Cardiac muscle cell (in vitro differentiated cells and primary cell): ENCODE measurements around the gene POM121L2. TPM values are rescaled to one million over a fixed set of nuclear protein-coding genes. Genes with fewer than 3 reads are reported as not detected.
"Not testable (repeated sequence)": the region's sequence is repeated elsewhere in the genome, so short reads cannot be mapped to it uniquely, and the experiment has no call there.

ENCODE experiments used
- DNase-seq, 2 donors: peaks; one replicate each; pipeline versions ENCODE4 v3.0.0 to v3.0.0-alpha.2; 2010 to 2017; ENCODE audit warnings: low read depth in 1 of 2, low spot score in 1 of 2
- H3K27ac ChIP-seq: fragments of 200-600 bp; sonication (generic); 2 replicates; pipeline ENCODE4 v1.5.1; 2016
- H3K27me3 ChIP-seq: fragments of 200-600 bp; sonication (generic); 2 replicates; pipeline ENCODE4 v1.6.0; 2016; ENCODE audit warnings: control low read depth
- H3K36me3 ChIP-seq: fragments of 200-600 bp; sonication (generic); 2 replicates; pipeline ENCODE4 v1.5.1; 2016; ENCODE audit warnings: control low read depth
- H3K4me1 ChIP-seq: fragments of 200-600 bp; sonication (generic); 2 replicates; pipeline ENCODE4 v1.8.1; 2017; ENCODE audit warnings: low read depth, mild to moderate bottlenecking, mixed run types
- H3K4me3 ChIP-seq: fragments of 200-600 bp; sonication (generic); 2 replicates; pipeline ENCODE4 v1.5.1; 2016; ENCODE audit warnings: mild to moderate bottlenecking
- H3K9me3 ChIP-seq: fragments of 200-600 bp; sonication (generic); 2 replicates; pipeline ENCODE4 v1.5.1; 2017; ENCODE audit warnings: low read depth, mild to moderate bottlenecking, control low read depth
- polyA plus RNA-seq: library from polyadenylated mRNA; unstranded; fragments of >200 nt; fragmentation: Nextera tagmentation; extraction: Ambion mirVana; gene quantifications from 2 replicates; pipeline ENCODE4 v1.2.1, GENCODE V29; 2016
- total RNA-seq: library from RNA; depleted of rRNA; stranded (reverse); fragments of >200 nt; gene quantifications from 2 replicates; pipeline ENCODE4 v1.2.3, GENCODE V29; 2016
- TF ChIP-seq, protein P1 (sequence below): IDR thresholded peaks from 2 replicates; pipeline ENCODE4 v1.5.1; 2012; ENCODE audit warnings: low read depth, mild to moderate bottlenecking, low read length

Gene POM121L2
- total and polyA plus RNA-seq, 2 experiments from 2014 or later = 0.18 TPM; not detected in 1

- Histone ChIP-seq H3K9me3 (no peaks in the 10 kb centered on the region), H3K27me3 (peaks cover 18% of the 10 kb centered on the region)
- no peak for DNase-seq
Observed at GRCh38 chr6:27279513-27280063, 32.5 kb downstream of the POM121L2 start.

GRCh38 chr6:27275025-27275956 is 36.8 kb downstream of the POM121L2 start:
- TF ChIP-seq, protein P1, sequence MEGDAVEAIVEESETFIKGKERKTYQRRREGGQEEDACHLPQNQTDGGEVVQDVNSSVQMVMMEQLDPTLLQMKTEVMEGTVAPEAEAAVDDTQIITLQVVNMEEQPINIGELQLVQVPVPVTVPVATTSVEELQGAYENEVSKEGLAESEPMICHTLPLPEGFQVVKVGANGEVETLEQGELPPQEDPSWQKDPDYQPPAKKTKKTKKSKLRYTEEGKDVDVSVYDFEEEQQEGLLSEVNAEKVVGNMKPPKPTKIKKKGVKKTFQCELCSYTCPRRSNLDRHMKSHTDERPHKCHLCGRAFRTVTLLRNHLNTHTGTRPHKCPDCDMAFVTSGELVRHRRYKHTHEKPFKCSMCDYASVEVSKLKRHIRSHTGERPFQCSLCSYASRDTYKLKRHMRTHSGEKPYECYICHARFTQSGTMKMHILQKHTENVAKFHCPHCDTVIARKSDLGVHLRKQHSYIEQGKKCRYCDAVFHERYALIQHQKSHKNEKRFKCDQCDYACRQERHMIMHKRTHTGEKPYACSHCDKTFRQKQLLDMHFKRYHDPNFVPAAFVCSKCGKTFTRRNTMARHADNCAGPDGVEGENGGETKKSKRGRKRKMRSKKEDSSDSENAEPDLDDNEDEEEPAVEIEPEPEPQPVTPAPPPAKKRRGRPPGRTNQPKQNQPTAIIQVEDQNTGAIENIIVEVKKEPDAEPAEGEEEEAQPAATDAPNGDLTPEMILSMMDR = no peak
- Histone ChIP-seq H3K9me3 (no peaks in the 10 kb centered on the region), H3K4me1 (no peaks in the 10 kb centered on the region), H3K4me3 (no peak overlapping the region), H3K27me3 (peaks cover 21% of the 10 kb centered on the region), H3K27ac (no peak overlapping the region), H3K36me3 (no peaks in the 10 kb centered on the region)
- no peak for DNase-seq

More at GRCh38 chr6:27279513-27280063, 32.5 kb downstream of the POM121L2 start:
- TF ChIP-seq, protein P1 = no peak
- H3K27ac ChIP-seq = no peak overlapping the region
- H3K4me3 ChIP-seq = peak overlapping the region; percentile 31
- H3K4me1 ChIP-seq = no peaks in the 10 kb centered on the region
- H3K36me3 ChIP-seq = no peaks in the 10 kb centered on the region

DNA sequence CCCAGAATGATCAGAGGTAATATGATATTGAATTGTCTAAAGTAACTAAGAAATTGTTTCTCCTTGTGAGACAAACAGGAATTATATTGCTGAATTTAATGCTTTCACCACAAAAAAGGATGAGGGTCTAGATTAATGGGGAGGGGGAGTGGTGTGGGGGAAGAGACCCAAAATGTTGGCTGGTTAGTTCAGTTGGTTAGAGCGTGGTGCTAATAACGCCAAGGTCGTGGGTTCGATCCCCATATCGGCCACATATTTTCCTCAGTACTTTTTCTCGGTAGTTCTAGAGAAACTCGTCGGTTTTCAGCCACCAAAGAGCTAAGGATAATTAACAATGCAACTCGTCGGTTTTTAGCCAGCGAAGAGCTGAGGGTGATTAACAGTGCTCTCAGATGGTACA is 38.3 kb downstream of the POM121L2 start:
- H3K4me1 ChIP-seq = no peaks in the 10 kb centered on the region
- peaks cover 15% of the 10 kb centered on the region for H3K27me3 ChIP-seq
- H3K27ac ChIP-seq = no peak overlapping the region
- no peaks in the 10 kb centered on the region for H3K9me3 ChIP-seq
- DNase-seq = no peak
- TF ChIP-seq, protein P1 = no peak
- H3K4me3 ChIP-seq = no peak overlapping the region
- H3K36me3 ChIP-seq = no peaks in the 10 kb centered on the region

GRCh38 chr6:27268803-27269202 is 43.3 kb downstream of the POM121L2 start:
- H3K27me3 ChIP-seq = no peaks in the 10 kb centered on the region
- H3K36me3 ChIP-seq = no peaks in the 10 kb centered on the region
- H3K4me1 ChIP-seq = no peaks in the 10 kb centered on the region
- H3K27ac ChIP-seq = no peak overlapping the region
- TF ChIP-seq, protein P1 = no peak
- no peak for DNase-seq
- H3K4me3 ChIP-seq = no peak overlapping the region
- no peaks in the 10 kb centered on the region for H3K9me3 ChIP-seq

DNA sequence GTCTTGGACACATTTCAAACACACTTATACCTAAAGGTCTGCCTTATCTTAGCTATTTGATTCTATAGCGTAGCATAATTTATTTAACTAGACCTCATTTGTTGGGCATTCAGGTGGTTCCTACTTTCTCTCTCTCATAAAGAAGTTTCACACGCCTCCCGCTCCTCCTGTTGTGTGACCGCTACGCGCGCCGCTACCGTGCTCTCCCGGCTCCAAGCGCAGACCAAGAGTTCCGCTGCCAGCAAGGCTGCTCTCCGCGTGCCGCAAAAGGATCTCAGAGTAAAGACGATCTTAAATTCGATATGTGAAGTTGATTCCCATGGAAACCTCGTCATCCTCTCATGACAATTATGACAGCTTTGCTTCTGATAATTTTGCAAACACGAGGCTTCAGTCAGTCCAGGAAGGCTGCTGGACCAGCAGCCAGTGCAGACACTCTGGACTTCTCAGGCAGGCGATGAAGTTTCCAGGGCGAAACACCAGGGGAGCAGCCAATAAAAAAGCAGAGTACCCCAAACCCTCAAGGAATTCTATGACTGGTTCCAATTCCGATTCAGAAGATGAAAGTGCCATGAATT is 44.1 kb downstream of the POM121L2 start:
- no peak for DNase-seq
- H3K4me1 ChIP-seq = no peaks in the 10 kb centered on the region
- no peak overlapping the region for H3K27ac ChIP-seq
- H3K27me3 ChIP-seq = no peaks in the 10 kb centered on the region
- H3K36me3 ChIP-seq = no peaks in the 10 kb centered on the region
- H3K4me3 ChIP-seq = no peak overlapping the region
- TF ChIP-seq, protein P1 = no peak
- H3K9me3 ChIP-seq = no peaks in the 10 kb centered on the region

DNA sequence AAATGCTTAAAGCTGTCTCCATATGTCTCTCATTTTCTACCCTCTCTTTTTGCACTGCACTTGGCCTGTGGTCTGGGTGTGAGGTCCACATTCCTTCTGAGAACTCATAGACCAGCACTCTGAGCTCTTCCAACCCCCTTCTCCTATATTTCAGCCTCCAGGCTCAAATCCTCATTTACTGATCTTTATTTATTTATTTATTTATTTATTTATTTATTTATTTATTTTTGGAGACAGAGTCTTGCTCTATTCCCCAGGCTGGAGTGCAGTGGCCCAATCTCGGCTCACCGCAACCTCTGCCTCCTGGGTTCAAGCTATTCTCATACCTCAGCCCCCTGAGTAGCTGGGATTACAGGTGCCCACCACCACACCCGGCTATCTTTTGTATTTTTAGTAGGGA is 45.1 kb downstream of the POM121L2 start:
- not testable (repeated sequence) for DNase-seq, H3K27me3 ChIP-seq, H3K4me3 ChIP-seq, H3K27ac ChIP-seq, H3K9me3 ChIP-seq, H3K36me3 ChIP-seq, H3K4me1 ChIP-seq
